HepG2 (cell line): ENCODE results near the gene CHID1. TPM values are rescaled to one million over a fixed set of nuclear protein-coding genes. Genes with fewer than 3 reads are reported as not detected.

Experiments used
- ATAC-seq: fragments of 200-7000 bp; cut with Tn5 transposase; 3 replicates; pipeline ENCODE4 v1.9.1; 2020; ENCODE audit warnings: mild to moderate bottlenecking, moderate library complexity
- BruUV-seq: library from RNA; stranded (reverse); fragments of 400-500 nt; replicated peaks from 2 replicates; lab custom pipeline; 2021; lab: Mats Ljungman, UMichigan
- CTCF ChIA-PET: fragments of 300-600 bp; formaldehyde crosslinking; extraction: SDS; loops from one replicate; lab custom pipeline; 2021; ENCODE audit warnings: low total read pairs, inconsistent platforms, low intra/inter-chr PET ratio; lab: Yijun Ruan, JAX
- POLR2A ChIA-PET: fragments of 350-600 bp; sonication (Branson Sonifier 250); formaldehyde crosslinking; loops from one replicate; lab custom pipeline; 2020; ENCODE audit warnings: antibody characterized with exemption, inconsistent platforms; lab: Yijun Ruan, JAX
- DNase-seq: peaks from one replicate; pipeline ENCODE4 v3.0.0-alpha.2; 2015; ENCODE audit warnings: low spot score
- FAIRE-seq: peaks from 3 replicates; lab custom pipeline; 2011; peaks lifted over from hg19 to GRCh38; lab: Jason Lieb, UNC
- H2AFZ ChIP-seq: one replicate; pipeline ENCODE4 v1.6.1; 2011; ENCODE audit warnings: low read length, inconsistent platforms
- H3K27ac ChIP-seq: fragments of 300-600 bp; 3 replicates; pipeline ENCODE4 v1.8.0; 2011; ENCODE audit warnings: mixed run types, mild to moderate bottlenecking, mixed read lengths, low read length, inconsistent platforms; ENCODE audit not compliant: insufficient read depth; ENCODE audit errors: extremely low read length
- H3K27me3 ChIP-seq, 2 experiments: fragments of 200-600 bp in 1 of 2; 2 replicates in 1 of 2; 3 replicates in 1 of 2; pipeline versions ENCODE4 v1.6.0 to v1.8.0; 2011; ENCODE audit warnings: low read length in 2 of 2, mild to moderate bottlenecking in 2 of 2, moderate library complexity in 2 of 2, inconsistent platforms in 1 of 2; ENCODE audit not compliant: insufficient read depth in 2 of 2, control insufficient read depth in 1 of 2
- H3K36me3 ChIP-seq, 2 experiments: fragments of 200-600 bp in 1 of 2; replicated peaks in 1 of 2; 2 replicates in 1 of 2; 3 replicates in 1 of 2; pipeline versions ENCODE4 v1.5.1 to v1.8.0; 2011; ENCODE audit warnings: low read length in 2 of 2, inconsistent platforms in 1 of 2; ENCODE audit not compliant: insufficient read depth in 2 of 2, control insufficient read depth in 1 of 2
- H3K4me1 ChIP-seq: 2 replicates; pipeline ENCODE4 v1.5.1; 2012; ENCODE audit warnings: low read length, inconsistent platforms; ENCODE audit not compliant: insufficient read depth
- H3K4me2 ChIP-seq: 2 replicates; pipeline ENCODE4 v1.6.0; 2011; ENCODE audit warnings: low read depth, low read length, inconsistent platforms
- H3K4me3 ChIP-seq, 3 experiments: fragments of 200-600 bp in 1 of 3; sonication (generic), shearing (Covaris generic) in 1 of 3; replicated peaks in 1 of 3; 2 replicates each; pipeline ENCODE4 v1.5.1; 2011 to 2016; ENCODE audit warnings: low read length in 3 of 3, inconsistent platforms in 2 of 3, low read depth in 2 of 3, mild to moderate bottlenecking in 2 of 3, control low read depth in 1 of 3, mixed read lengths in 1 of 3; ENCODE audit not compliant: insufficient read depth in 1 of 3
- H3K79me2 ChIP-seq: one replicate; pipeline ENCODE4 v1.6.1; 2011; ENCODE audit warnings: low read length, inconsistent platforms; ENCODE audit not compliant: insufficient read depth
- H3K9ac ChIP-seq: 2 replicates; pipeline ENCODE4 v1.6.0; 2011; ENCODE audit warnings: mild to moderate bottlenecking, low read depth, low read length, inconsistent platforms; ENCODE audit not compliant: insufficient read depth
- H3K9me3 ChIP-seq: 2 replicates; pipeline ENCODE4 v1.5.1; 2012; ENCODE audit warnings: mild to moderate bottlenecking, low read length
- H4K20me1 ChIP-seq: 2 replicates; pipeline ENCODE4 v1.6.0; 2011; ENCODE audit warnings: inconsistent platforms, mild to moderate bottlenecking, low read length, moderate library complexity; ENCODE audit not compliant: insufficient read depth
- FOSL1 ChIP-seq: sonication (generic); formaldehyde crosslinking; IDR thresholded peaks from 2 replicates; pipeline ENCODE4 v1.9.0; 2021; ENCODE audit warnings: missing genetic modification reagents, borderline replicate concordance
- LCORL ChIP-seq, 2 experiments: fragments of 450-650 bp in 1 of 2; sonication (generic) in 1 of 2; formaldehyde crosslinking in 1 of 2; IDR thresholded peaks; 2 replicates each; pipeline versions ENCODE4 v1.5.0 to v1.6.1; 2017 to 2020; ENCODE audit warnings: antibody characterized with exemption in 1 of 2, missing genetic modification reagents in 1 of 2
- RAD51 ChIP-seq: fragments of 450-650 bp; IDR thresholded peaks from 2 replicates; pipeline ENCODE4 v1.6.1; 2016; ENCODE audit warnings: borderline replicate concordance
- RBAK ChIP-seq: sonication (generic); formaldehyde crosslinking; IDR thresholded peaks from 2 replicates; pipeline ENCODE4 v1.5.1; 2020; ENCODE audit warnings: mild to moderate bottlenecking, missing genetic modification reagents
- SP2 ChIP-seq: sonication (generic); formaldehyde crosslinking; IDR thresholded peaks from 2 replicates; pipeline ENCODE4 v1.5.1; 2020; ENCODE audit warnings: mild to moderate bottlenecking, missing genetic modification reagents
- THAP7 ChIP-seq: sonication (generic); formaldehyde crosslinking; IDR thresholded peaks from 2 replicates; pipeline ENCODE4 v1.8.1; 2023; ENCODE audit warnings: mild to moderate bottlenecking, missing genetic modification reagents
- ZFY ChIP-seq: sonication (generic); formaldehyde crosslinking; IDR thresholded peaks from 2 replicates; pipeline ENCODE4 v1.4.0; 2020; ENCODE audit warnings: missing genetic modification reagents
- ZNF205 ChIP-seq: IDR thresholded peaks from 2 replicates; pipeline ENCODE4 v1.6.1; 2018; ENCODE audit warnings: missing biosample characterization, missing genetic modification reagents
- ZNF549 ChIP-seq: sonication (generic); formaldehyde crosslinking; IDR thresholded peaks from 2 replicates; pipeline ENCODE4 v1.5.0; 2020; ENCODE audit warnings: missing genetic modification reagents
- ZNF563 ChIP-seq: sonication (generic); formaldehyde crosslinking; IDR thresholded peaks from 2 replicates; pipeline ENCODE4 v1.8.0; 2022; ENCODE audit warnings: mild to moderate bottlenecking, moderate library complexity, missing genetic modification reagents
- ZNF567 ChIP-seq: sonication (generic); formaldehyde crosslinking; IDR thresholded peaks from 2 replicates; pipeline ENCODE4 v1.8.1; 2023; ENCODE audit warnings: mild to moderate bottlenecking, missing genetic modification reagents, borderline replicate concordance
- ZZZ3 ChIP-seq: sonication (generic); formaldehyde crosslinking; IDR thresholded peaks from 2 replicates; pipeline ENCODE4 v1.4.0; 2020; ENCODE audit warnings: missing genetic modification reagents, mild to moderate bottlenecking, borderline replicate concordance
- WGBS: methylation state at CpG from one replicate; pipeline ENCODE4 v1.1.6; 2017; ENCODE audit warnings: low lambda C conversion rate; 5-methylcytosine and 5-hydroxymethylcytosine counted together
- in situ Hi-C: cut with HindIII; loops from 2 replicates; pipeline ENCODE4 v1.10.0; 2017; ENCODE audit warnings: low pct_unique_long_range_greater_than_20kb; ENCODE audit not compliant: extremely low pct_ligation_motif_present
- intact Hi-C: fragments of 100-400 bp; cut with micrococcal nuclease; formaldehyde crosslinking; loops from one replicate; pipeline ENCODE4 v1.10.0; 2022; ENCODE audit not compliant: unreplicated experiment
- polyA plus RNA-seq, 8 experiments: library from polyadenylated mRNA; depleted of rRNA in 3 of 8; stranded (reverse) in 7 of 8; unstranded in 1 of 8; fragments of >200 nt; fragmentation: Illumina TruSeq in 4 of 8; extraction: Trizol in 4 of 8; gene quantifications; 2 replicates each; pipeline versions ENCODE4 v1.2.1 to v1.2.3, GENCODE V29; 2011 to 2016; ENCODE audit warnings: low read depth in 4 of 8, missing spikeins in 1 of 8, mixed read lengths in 1 of 8; ENCODE audit not compliant: insufficient read depth in 1 of 8
- total RNA-seq, 5 experiments: library from RNA; depleted of rRNA; stranded (reverse); fragments of >200 nt; fragmentation: Illumina TruSeq; extraction: Trizol; gene quantifications; 2 replicates each; pipeline ENCODE4 v1.2.3, GENCODE V29; 2016; ENCODE audit warnings: low read depth in 1 of 5
- TF ChIP-seq, protein P1 (sequence below): sonication (generic); formaldehyde crosslinking; IDR thresholded peaks from 2 replicates; pipeline ENCODE4 v1.5.0; 2020; ENCODE audit warnings: missing genetic modification reagents
- TF ChIP-seq, protein P2 (sequence below): sonication (generic); formaldehyde crosslinking; IDR thresholded peaks from 2 replicates; pipeline ENCODE4 v1.5.1; 2020; ENCODE audit warnings: missing genetic modification reagents, mild to moderate bottlenecking, borderline replicate concordance

Gene CHID1
- total and polyA plus RNA-seq, 2 of the 13 experiments (the other 11 are each of a cell fraction or from before 2014, with no cell fraction given), result 65.1 to 93.6 TPM

- TF ChIP-seq ZFY (CRISPR knock-in tag), result 0 out of 2 replicates have a peak, but pooled peaks have one; percentile 12
- no peak for TF ChIP-seq ZNF567 (CRISPR knock-in tag)
- no peak for TF ChIP-seq THAP7 (CRISPR knock-in tag)
- TF ChIP-seq, protein P1, sequence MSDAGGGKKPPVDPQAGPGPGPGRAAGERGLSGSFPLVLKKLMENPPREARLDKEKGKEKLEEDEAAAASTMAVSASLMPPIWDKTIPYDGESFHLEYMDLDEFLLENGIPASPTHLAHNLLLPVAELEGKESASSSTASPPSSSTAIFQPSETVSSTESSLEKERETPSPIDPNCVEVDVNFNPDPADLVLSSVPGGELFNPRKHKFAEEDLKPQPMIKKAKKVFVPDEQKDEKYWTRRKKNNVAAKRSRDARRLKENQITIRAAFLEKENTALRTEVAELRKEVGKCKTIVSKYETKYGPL (CRISPR knock-in tag), result no peak
- TF ChIP-seq FOSL1 (CRISPR knock-in tag), result peak; percentile 66; the same call in 1 of the 2 replicates
Observed at GRCh38 chr11:820655-821511, 89.7 kb downstream of the CHID1 start (continued).

- CTCF ChIA-PET, result no interaction called here
- peak; percentile 94 for DNase-seq
- Histone ChIP-seq H3K79me2 (peaks cover 20% of the 10 kb centered on the region), H3K9ac (peak overlapping the region; percentile 92), H3K4me2 (peak overlapping the region; percentile 98), H3K36me3 (peaks cover 8 to 20% of the 10 kb centered on the region in 2 experiments; a peak in 4 of 5 replicates), H3K9me3 (no peaks in the 10 kb centered on the region), H2AFZ (no peak overlapping the region), H4K20me1 (peaks cover 20% of the 10 kb centered on the region), H3K27me3 (no peaks in the 10 kb centered on the region; a peak in 1 of 5 replicates), H3K4me3 (peak overlapping the region; percentile 80 to 98 (median 94)), H3K4me1 (peaks cover 27% of the 10 kb centered on the region), H3K27ac (peak overlapping the region; percentile 92)
- BruUV-seq, result TSS peak; percentile 72
- intact Hi-C loops, result no loop called here
- peak; percentile 8 for FAIRE-seq
- peak; percentile 62 for ATAC-seq
- POLR2A ChIA-PET, result interaction anchor here (0.8 to 9.2 kb wide), 21 partner anchors 7 to 443 kb away, joined by 3 to 264 read pairs (median 11); partner anchors contain the start of genes CD151, CRACR2B, DEAF1 and EPS8L2
- 3% methylated on average over 5 of the region's 47 CpGs for WGBS
- in situ Hi-C loops, result no loop called here
- TF ChIP-seq ZNF549 (CRISPR knock-in tag) (no peak), LCORL (IDR thresholded peaks at IDR 0.05) (no peak), LCORL (CRISPR knock-in tag; IDR thresholded peaks at IDR 0.05) (no peak; the same call in 1 of the 2 replicates), ZNF563 (no peak), ZNF205 (CRISPR knock-in tag) (no peak), RAD51 (no peak), ZZZ3 (CRISPR knock-in tag) (no peak), SP2 (CRISPR knock-in tag) (0 out of 2 replicates have a peak, but pooled peaks have one; percentile 28), RBAK (CRISPR knock-in tag) (no peak)
- TF ChIP-seq, protein P2, sequence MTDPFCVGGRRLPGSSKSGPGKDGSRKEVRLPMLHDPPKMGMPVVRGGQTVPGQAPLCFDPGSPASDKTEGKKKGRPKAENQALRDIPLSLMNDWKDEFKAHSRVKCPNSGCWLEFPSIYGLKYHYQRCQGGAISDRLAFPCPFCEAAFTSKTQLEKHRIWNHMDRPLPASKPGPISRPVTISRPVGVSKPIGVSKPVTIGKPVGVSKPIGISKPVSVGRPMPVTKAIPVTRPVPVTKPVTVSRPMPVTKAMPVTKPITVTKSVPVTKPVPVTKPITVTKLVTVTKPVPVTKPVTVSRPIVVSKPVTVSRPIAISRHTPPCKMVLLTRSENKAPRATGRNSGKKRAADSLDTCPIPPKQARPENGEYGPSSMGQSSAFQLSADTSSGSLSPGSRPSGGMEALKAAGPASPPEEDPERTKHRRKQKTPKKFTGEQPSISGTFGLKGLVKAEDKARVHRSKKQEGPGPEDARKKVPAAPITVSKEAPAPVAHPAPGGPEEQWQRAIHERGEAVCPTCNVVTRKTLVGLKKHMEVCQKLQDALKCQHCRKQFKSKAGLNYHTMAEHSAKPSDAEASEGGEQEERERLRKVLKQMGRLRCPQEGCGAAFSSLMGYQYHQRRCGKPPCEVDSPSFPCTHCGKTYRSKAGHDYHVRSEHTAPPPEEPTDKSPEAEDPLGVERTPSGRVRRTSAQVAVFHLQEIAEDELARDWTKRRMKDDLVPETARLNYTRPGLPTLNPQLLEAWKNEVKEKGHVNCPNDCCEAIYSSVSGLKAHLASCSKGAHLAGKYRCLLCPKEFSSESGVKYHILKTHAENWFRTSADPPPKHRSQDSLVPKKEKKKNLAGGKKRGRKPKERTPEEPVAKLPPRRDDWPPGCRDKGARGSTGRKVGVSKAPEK, result no peak
Observed at GRCh38 chr11:819943-820649, 90.5 kb downstream of the CHID1 start.
